Progenitor cell of endocrine pancreas (in vitro differentiated cells): Measurements from ENCODE around the gene MRPS2. TPM values are rescaled to one million over a fixed set of nuclear protein-coding genes. Genes with fewer than 3 reads are reported as not detected.
"Not testable (repeated sequence)": the region's sequence is repeated elsewhere in the genome, so short reads cannot be mapped to it uniquely, and the experiment has no call there.

Source experiments
- DNase-seq: peaks from one replicate; pipeline ENCODE4 v3.0.0; 2021; ENCODE audit warnings: low spot score; ENCODE audit not compliant: unreplicated experiment
- H3K27ac Mint-ChIP-seq: 2 replicates; pipeline ENCODE4 v1.8.0; 2021; ENCODE audit warnings: mild to moderate bottlenecking, moderate library complexity, mixed read lengths
- H3K27me3 Mint-ChIP-seq: 2 replicates; pipeline ENCODE4 v1.8.0; 2021; ENCODE audit warnings: mixed read lengths
- H3K36me3 Mint-ChIP-seq: 2 replicates; pipeline ENCODE4 v1.8.0; 2022; ENCODE audit warnings: mixed read lengths; ENCODE audit not compliant: insufficient read depth
- H3K4me1 Mint-ChIP-seq: 2 replicates; pipeline ENCODE4 v1.8.0; 2021; ENCODE audit warnings: low read depth, mixed read lengths
- H3K4me3 Mint-ChIP-seq: 2 replicates; pipeline ENCODE4 v1.8.0; 2021; ENCODE audit warnings: low read depth, mild to moderate bottlenecking, moderate library complexity, mixed read lengths
- H3K9me3 Mint-ChIP-seq: 2 replicates; pipeline ENCODE4 v1.8.0; 2021; ENCODE audit warnings: low read depth, mixed read lengths
- CTCF ChIP-seq: fragments of 200-600 bp; sonication (generic); IDR thresholded peaks from one replicate; pipeline ENCODE4 v1.5.0; 2021; ENCODE audit warnings: antibody characterized with exemption, mild to moderate bottlenecking; ENCODE audit not compliant: unreplicated experiment
- total RNA-seq: library from RNA; stranded (reverse); gene quantifications from 2 replicates; pipeline ENCODE4 v1.2.1, GENCODE V29; 2021

The MRPS2 gene
- total RNA-seq, 1 donor from 2014 or later: 40.0 TPM

DNA sequence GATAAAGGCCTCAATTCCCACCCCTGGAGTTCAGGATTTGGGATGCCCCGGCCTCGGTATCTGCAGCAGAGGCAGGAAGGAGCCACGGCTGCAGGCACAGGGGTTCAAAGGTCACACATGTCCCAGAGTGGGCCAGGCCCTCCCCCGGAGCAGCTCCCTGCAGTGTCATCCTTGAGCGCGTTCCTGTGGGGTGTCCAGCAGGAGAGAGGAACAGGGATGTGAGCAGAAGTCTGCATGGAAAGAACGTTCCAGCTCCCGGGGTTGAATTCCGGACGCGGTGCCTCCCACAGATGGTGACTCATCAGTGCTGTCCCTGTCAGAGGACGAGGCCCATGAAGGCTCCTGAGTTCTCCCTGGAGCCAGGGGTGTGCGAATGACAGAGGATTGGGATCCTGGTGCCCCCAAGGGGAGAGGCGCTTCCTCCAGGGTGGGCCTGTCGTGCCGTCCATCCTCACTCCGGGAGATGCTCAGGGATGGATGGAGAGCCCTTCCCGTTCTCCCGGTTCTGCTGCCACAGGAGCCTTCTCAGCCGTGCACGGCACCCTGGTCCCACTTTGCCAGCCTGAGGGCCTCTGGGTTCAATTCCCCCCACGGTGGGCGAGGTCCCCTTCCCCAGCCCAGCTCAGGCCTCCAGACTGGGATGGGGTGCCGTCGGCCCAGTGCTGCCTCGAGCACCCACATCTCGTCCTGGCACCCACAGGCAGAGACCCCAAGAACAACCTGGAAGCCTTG is 23.8 kb downstream of the MRPS2 start:
- H3K27ac Mint-ChIP-seq: no peak overlapping the region
- TF ChIP-seq CTCF: no peak
- H3K4me1 Mint-ChIP-seq: no peaks in the 10 kb centered on the region
- H3K36me3 Mint-ChIP-seq: no peaks in the 10 kb centered on the region
- H3K9me3 Mint-ChIP-seq: peaks cover 4% of the 10 kb centered on the region
- DNase-seq: no peak
- H3K4me3 Mint-ChIP-seq: no peak overlapping the region
- peaks cover 6% of the 10 kb centered on the region for H3K27me3 Mint-ChIP-seq

DNA sequence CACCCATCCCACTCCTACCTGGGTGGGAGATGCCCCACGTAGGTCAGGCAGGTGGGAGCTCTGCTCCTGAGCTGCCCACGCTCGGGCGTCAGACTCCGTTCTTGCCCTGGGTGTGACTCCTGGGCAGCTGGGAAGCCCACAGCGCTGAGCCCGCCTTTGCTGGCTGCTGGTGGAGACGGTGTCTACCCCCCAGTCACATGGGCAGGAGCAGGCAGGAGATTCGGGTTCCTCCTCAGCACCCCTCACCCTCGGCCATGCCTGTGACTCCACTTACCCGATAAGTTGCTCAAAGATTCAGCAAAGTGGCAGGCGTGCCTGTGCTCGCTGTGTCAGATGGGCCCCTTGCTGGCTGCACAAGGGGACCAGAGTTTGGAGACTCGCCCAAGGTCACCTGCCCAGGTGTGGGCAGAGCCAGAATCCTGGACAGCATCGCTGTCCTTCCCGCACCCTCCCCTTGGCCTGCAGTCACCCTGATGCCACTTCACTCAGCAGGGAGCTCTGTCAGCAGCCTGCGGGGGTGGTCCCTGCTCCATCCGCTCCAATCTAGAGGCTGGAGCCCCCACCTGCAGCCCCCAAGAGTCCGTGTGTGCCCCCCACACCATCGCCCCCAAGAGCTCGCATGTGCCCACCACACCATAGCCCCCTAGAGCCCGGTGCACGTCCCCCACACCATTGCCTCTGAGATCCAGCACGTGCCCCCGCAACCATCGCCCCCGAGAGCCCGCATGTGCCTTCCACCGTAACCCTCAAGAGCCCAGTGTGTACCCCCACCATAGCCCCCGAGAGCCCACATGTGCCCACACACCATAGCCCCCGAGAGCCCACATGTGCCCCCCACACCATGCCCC is 25.0 kb downstream of the MRPS2 start:
- Mint-ChIP-seq H3K4me1 (peaks cover 2% of the 10 kb centered on the region), H3K36me3 (no peaks in the 10 kb centered on the region), H3K27me3 (peaks cover 14% of the 10 kb centered on the region), H3K27ac (no peak overlapping the region), H3K4me3 (no peak overlapping the region), H3K9me3 (no peaks in the 10 kb centered on the region)
- no peak for TF ChIP-seq CTCF
- DNase-seq: no peak

DNA sequence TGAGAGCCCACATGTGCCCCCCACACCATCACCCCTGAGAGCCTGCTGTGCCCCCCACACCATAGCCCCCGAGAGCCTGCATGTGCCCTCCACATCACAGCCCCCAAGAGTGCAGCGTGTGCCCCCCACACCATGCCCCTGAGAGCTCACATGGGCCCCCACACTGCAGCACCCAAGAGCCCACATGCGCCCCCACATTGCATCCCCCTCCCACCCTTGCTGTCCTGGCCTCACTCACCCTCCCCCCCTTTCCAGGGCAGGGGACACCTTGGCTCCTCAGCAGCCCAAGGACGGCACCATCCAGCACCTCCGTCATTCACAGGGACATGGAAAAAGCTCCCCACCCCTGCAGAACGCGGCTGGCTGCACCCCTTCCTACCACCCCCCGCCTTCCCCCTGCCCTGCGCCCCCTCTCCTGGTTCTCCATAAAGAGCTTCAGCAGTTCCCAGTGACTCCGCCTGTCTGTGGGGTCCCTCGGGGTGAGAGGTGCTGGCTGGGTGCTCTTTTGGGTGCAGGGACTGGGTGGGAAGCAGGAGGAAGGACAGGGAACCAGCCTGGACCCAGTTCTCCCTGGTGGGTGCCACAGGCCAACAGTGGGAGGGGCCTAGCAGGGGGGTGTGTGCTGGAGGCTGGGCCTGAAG is 25.7 kb downstream of the MRPS2 start:
- Mint-ChIP-seq H3K9me3 (no peaks in the 10 kb centered on the region), H3K4me3 (no peak overlapping the region), H3K36me3 (no peaks in the 10 kb centered on the region), H3K4me1 (peaks cover 4% of the 10 kb centered on the region), H3K27ac (no peak overlapping the region), H3K27me3 (peaks cover 13% of the 10 kb centered on the region)
- no peak for TF ChIP-seq CTCF
- no peak for DNase-seq

DNA sequence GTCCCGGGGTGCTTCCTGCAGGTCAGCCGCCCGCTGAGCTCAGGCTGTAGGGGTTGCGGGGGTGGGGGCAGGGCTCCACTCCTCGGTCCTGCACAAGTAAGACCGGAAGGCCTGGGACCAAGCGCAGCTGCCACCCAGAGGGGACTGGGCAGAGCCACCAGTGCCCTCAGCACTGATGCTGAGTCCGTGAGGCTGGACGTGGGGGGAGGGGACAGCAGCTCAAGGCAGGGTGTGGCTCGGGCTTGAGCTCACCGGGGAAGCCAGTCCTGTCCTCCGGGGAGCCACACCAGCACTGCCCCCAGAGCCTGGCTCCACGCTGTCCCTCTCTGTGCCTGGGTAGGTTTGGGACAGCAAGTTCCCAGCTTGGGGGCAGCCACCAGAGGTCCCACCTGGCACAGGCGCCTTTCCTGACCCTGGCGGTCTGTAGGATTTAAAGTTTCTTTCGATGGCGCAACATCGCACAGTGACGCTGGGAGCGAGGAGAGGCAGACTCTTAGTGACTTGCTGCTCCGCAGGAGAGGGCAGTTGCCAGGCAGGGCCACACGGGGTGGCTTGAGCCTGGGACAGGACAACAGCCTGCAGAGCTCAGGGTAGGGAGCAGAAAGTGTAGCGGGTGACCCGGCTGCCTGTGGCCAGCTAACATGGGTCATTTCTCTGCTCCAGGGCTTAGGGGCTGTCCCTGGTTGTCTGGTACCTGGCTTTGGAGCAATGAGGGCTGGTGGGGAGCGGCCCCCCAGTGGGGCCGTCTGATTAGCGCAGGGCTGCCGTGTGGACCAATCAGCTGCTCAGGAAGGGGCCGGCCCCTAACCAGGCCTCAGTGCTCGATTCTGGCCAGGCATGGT is 26.5 kb downstream of the MRPS2 start:
- DNase-seq: no peak
- no peak overlapping the region for H3K4me3 Mint-ChIP-seq
- H3K9me3 Mint-ChIP-seq: no peaks in the 10 kb centered on the region
- TF ChIP-seq CTCF: no peak
- H3K4me1 Mint-ChIP-seq: peaks cover 6% of the 10 kb centered on the region
- H3K27ac Mint-ChIP-seq: no peak overlapping the region
- H3K36me3 Mint-ChIP-seq: no peaks in the 10 kb centered on the region
- H3K27me3 Mint-ChIP-seq: peaks cover 13% of the 10 kb centered on the region

GRCh38 chr9:135528842-135529435 is 28.5 kb downstream of the MRPS2 start:
- H3K9me3 Mint-ChIP-seq, H3K36me3 Mint-ChIP-seq, H3K27ac Mint-ChIP-seq, H3K4me3 Mint-ChIP-seq, DNase-seq, H3K4me1 Mint-ChIP-seq: not testable (repeated sequence)
- H3K27me3 Mint-ChIP-seq: peaks cover 16% of the 10 kb centered on the region
